Kidney (tissue), 14 donors: ENCODE results near the gene RASGEF1C. TPM values are rescaled to one million over a fixed set of nuclear protein-coding genes. Genes with fewer than 3 reads are reported as not detected.

Experiments used
- DNase-seq, 5 donors: peaks; one replicate each; pipeline ENCODE4 v3.0.0-alpha.2; 2013 to 2020
- FAIRE-seq: peaks from 2 replicates; lab custom pipeline; 2012; peaks lifted over from hg19 to GRCh38; lab: Jason Lieb, UNC
- H3K27ac ChIP-seq, 2 donors: one replicate each; pipeline ENCODE4 v1.7.0; 2013; ENCODE audit warnings: low read depth in 2 of 2, low read length in 2 of 2, inconsistent platforms in 1 of 2
- H3K27me3 ChIP-seq: one replicate; pipeline ENCODE4 v1.7.1; 2013; ENCODE audit warnings: low read length, inconsistent platforms; ENCODE audit not compliant: control insufficient read depth, insufficient read depth
- H3K36me3 ChIP-seq, 3 donors: one replicate each; pipeline versions ENCODE4 v1.7.0 to v1.7.1; 2013; ENCODE audit warnings: low read length in 3 of 3, control low read depth in 1 of 3, inconsistent platforms in 1 of 3; ENCODE audit not compliant: insufficient read depth in 3 of 3, control insufficient read depth in 2 of 3
- H3K4me1 ChIP-seq, 3 donors: one replicate each; pipeline versions ENCODE4 v1.7.0 to v1.7.1; 2013; ENCODE audit warnings: low read length in 3 of 3, inconsistent platforms in 1 of 3, low read depth in 1 of 3; ENCODE audit not compliant: control insufficient read depth in 2 of 3, insufficient read depth in 2 of 3
- H3K4me3 ChIP-seq, 3 donors: one replicate each; pipeline versions ENCODE4 v1.7.0 to v1.8.1; 2013; ENCODE audit warnings: low read length in 3 of 3, control low read depth in 1 of 3, inconsistent platforms in 1 of 3
- H3K9ac ChIP-seq, 3 donors: one replicate each; pipeline versions ENCODE4 v1.7.0 to v1.7.1; 2013; ENCODE audit warnings: low read length in 3 of 3, control low read depth in 1 of 3, inconsistent platforms in 1 of 3
- H3K9me3 ChIP-seq, 3 donors: one replicate each; pipeline versions ENCODE4 v1.7.0 to v1.7.1; 2013; ENCODE audit warnings: low read length in 3 of 3, control low read depth in 1 of 3, inconsistent platforms in 1 of 3; ENCODE audit not compliant: control insufficient read depth in 2 of 3, insufficient read depth in 1 of 3
- intact Hi-C: fragments of 100-400 bp; cut with DNase I; formaldehyde crosslinking; loops from one replicate; pipeline ENCODE4 v1.11.1; 2022
- polyA plus RNA-seq: library from polyadenylated mRNA; stranded (reverse); fragments of 350-450 nt; fragmentation: Illumina TruSeq; extraction: RNeasy Lipid Tissue Mini Kit (QIAGEN cat#74804); gene quantifications from one replicate; pipeline ENCODE4 v1.2.3, GENCODE V29; 2014; ENCODE audit warnings: low read depth, low replicate concordance; ENCODE audit not compliant: insufficient read depth
- total RNA-seq: library from RNA; stranded (reverse); fragmentation: NEBNext Ultra II Directional; extraction: Animal tissue kit (Norgen Biotek cat#: 25700); gene quantifications from one replicate; pipeline ENCODE4 v1.2.1, GENCODE V29; 2021
- TF ChIP-seq, protein P1 (sequence below): IDR thresholded peaks from 3 replicates; pipeline ENCODE4 v1.5.1; 2012; ENCODE audit warnings: mild to moderate bottlenecking, moderate library complexity, borderline replicate concordance; ENCODE audit not compliant: insufficient read depth; ENCODE audit errors: extremely low read depth
- donor health status: control.
- donor health status: control.
- donor health status: control.
- donor health status: control.
- donor health status: control.
- donor health status: DM: yes; HTN: yes; CAD: no.
- donor health status: Normal renal cell carcinoma (clear cell type).

RASGEF1C gene
- total and polyA plus RNA-seq, 2 donors from 2014 or later, result 0.15 to 0.16 TPM

GRCh38 chr5:180082633-180083420 is 126.2 kb downstream of the RASGEF1C start:
- H3K9me3 ChIP-seq, result no peaks in the 10 kb centered on the region
- intact Hi-C loops, result no loop called here
- DNase-seq (peak in 1 of 5 donors; percentile 23), FAIRE-seq (no peak)
- no peak overlapping the region for H3K9ac ChIP-seq
- no peaks in the 10 kb centered on the region for H3K36me3 ChIP-seq
- H3K27me3 ChIP-seq, result no peaks in the 10 kb centered on the region
- TF ChIP-seq, protein P1, sequence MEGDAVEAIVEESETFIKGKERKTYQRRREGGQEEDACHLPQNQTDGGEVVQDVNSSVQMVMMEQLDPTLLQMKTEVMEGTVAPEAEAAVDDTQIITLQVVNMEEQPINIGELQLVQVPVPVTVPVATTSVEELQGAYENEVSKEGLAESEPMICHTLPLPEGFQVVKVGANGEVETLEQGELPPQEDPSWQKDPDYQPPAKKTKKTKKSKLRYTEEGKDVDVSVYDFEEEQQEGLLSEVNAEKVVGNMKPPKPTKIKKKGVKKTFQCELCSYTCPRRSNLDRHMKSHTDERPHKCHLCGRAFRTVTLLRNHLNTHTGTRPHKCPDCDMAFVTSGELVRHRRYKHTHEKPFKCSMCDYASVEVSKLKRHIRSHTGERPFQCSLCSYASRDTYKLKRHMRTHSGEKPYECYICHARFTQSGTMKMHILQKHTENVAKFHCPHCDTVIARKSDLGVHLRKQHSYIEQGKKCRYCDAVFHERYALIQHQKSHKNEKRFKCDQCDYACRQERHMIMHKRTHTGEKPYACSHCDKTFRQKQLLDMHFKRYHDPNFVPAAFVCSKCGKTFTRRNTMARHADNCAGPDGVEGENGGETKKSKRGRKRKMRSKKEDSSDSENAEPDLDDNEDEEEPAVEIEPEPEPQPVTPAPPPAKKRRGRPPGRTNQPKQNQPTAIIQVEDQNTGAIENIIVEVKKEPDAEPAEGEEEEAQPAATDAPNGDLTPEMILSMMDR, result no peak
- H3K4me1 ChIP-seq, result peaks cover 0 to 2% (median 0%) of the 10 kb centered on the region in 3 donors
- H3K27ac ChIP-seq, result no peak overlapping the region
- H3K4me3 ChIP-seq, result no peak overlapping the region

GRCh38 chr5:180081481-180081880 is 127.5 kb downstream of the RASGEF1C start:
- Histone ChIP-seq H3K27ac (no peak overlapping the region), H3K4me1 (peaks cover 0 to 2% (median 0%) of the 10 kb centered on the region in 3 donors), H3K36me3 (no peaks in the 10 kb centered on the region), H3K4me3 (no peak overlapping the region), H3K9me3 (no peaks in the 10 kb centered on the region), H3K27me3 (no peaks in the 10 kb centered on the region), H3K9ac (no peak overlapping the region)
- TF ChIP-seq, protein P1, result no peak
- intact Hi-C loops, result no loop called here
- no peak for DNase-seq
- no peak for FAIRE-seq

GRCh38 chr5:180080486-180081280 is 128.3 kb downstream of the RASGEF1C start:
- H3K27ac ChIP-seq, result no peak overlapping the region
- DNase-seq (no peak), FAIRE-seq (no peak)
- no peaks in the 10 kb centered on the region for H3K27me3 ChIP-seq
- H3K36me3 ChIP-seq, result no peaks in the 10 kb centered on the region
- H3K4me3 ChIP-seq, result no peak overlapping the region
- intact Hi-C loops, result no loop called here
- H3K9ac ChIP-seq, result no peak overlapping the region
- H3K9me3 ChIP-seq, result no peaks in the 10 kb centered on the region
- TF ChIP-seq, protein P1, result no peak
- peaks cover 0 to 2% (median 0%) of the 10 kb centered on the region in 3 donors for H3K4me1 ChIP-seq
